Stimulated activated CD4-positive, alpha-beta T cell treated with anti-CD3 and anti-CD28 coated beads, Interleukin-2, amount 100 ng/mL, for 4 hours (primary cell): ENCODE results near the gene MAP3K7CL.

ENCODE experiments used
- DNase-seq: peaks from one replicate; pipeline ENCODE4 v3.0.0-alpha.2; 2020; ENCODE audit warnings: low read depth

The MAP3K7CL gene

GRCh38 chr21:29168891-29169315 is 38.5 kb downstream of the MAP3K7CL start:
- DNase-seq, result no peak

DNA sequence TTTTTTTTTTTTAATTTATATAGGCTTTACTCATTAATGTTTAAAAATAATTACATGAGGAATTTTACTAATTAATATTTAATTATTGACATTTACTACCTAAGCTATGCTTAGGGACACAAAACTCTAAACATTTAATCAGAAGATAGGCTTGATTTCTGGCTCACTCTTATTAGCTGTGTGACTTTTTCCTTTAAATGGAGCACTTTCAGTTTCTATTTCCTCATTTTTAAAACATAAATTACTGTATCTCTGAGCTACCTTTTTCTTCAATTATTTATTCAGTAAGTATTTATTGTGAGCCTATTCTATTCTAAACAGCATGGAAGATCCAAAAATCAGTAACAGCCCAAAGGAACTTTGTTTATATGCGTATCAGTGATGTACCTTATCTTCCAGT is 40.5 kb downstream of the MAP3K7CL start:
- DNase-seq, result no peak

DNA sequence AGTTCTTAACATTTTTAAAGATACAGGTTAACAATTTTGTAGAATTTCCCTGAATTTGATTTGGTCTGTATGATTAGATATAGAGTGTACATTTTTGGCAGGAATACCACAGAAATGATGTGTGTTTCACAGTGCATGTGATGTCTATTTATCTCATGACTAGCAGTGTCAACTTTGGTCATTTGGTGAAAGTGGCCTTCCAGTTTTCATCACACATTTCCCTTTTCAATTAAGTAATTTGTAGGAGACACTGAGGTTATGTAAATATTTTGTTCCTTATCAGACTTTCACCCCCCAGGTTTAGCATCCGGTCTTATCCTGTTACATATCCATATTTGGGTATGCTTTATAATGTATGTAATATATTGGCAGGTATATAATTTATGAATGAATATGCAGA is 41.8 kb downstream of the MAP3K7CL start:
- DNase-seq, result no peak

- DNase-seq, result no peak
Observed at GRCh38 chr21:29174607-29175013, 44.2 kb downstream of the MAP3K7CL start.

GRCh38 chr21:29175408-29176134 is 45.1 kb downstream of the MAP3K7CL start:
- DNase-seq, result no peak

- DNase-seq, result no peak
Observed at GRCh38 chr21:29176471-29177120, 46.2 kb downstream of the MAP3K7CL start.

- no peak for DNase-seq
Observed at GRCh38 chr21:29177800-29178199, 47.4 kb downstream of the MAP3K7CL start.

DNA sequence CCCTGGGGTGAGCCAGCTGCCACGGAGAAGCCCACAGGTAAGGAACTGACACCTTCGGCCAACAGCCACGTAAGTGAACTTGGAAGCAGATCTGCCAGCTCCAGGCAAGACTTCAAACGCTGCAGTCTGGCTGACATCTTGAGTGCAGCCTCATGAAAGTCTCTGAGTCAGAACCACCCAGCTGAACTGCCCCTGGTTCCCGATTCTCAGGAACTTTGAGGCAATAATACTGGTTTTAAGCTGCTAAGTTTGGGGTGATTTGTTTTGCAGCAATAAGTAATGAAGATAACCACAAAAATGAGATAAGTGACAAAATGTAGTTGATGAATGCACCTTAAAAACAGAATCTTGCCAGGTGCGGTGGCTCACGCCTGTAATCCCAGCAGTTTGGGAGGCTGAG is 48.5 kb downstream of the MAP3K7CL start:
- DNase-seq, result no peak

DNA sequence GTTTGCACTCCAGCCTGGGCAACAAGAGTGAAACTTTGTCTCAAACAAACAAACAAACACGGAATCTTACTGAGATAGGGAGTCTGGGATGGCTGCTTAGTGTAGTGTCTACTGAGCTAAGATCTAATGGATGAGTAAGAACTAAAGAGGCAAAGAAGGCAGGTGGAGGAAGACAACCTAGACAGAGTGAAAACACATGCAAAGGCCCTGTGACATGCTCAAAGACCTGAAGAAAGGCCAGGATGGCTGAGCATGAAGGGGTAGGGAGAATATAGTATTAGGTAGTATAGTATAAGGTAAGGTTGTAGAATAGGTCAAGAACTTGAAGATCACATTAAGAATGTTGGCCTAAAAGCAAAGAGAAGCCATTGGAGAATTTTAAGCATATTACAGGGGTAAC is 49.1 kb downstream of the MAP3K7CL start:
- DNase-seq, result no peak

DNA sequence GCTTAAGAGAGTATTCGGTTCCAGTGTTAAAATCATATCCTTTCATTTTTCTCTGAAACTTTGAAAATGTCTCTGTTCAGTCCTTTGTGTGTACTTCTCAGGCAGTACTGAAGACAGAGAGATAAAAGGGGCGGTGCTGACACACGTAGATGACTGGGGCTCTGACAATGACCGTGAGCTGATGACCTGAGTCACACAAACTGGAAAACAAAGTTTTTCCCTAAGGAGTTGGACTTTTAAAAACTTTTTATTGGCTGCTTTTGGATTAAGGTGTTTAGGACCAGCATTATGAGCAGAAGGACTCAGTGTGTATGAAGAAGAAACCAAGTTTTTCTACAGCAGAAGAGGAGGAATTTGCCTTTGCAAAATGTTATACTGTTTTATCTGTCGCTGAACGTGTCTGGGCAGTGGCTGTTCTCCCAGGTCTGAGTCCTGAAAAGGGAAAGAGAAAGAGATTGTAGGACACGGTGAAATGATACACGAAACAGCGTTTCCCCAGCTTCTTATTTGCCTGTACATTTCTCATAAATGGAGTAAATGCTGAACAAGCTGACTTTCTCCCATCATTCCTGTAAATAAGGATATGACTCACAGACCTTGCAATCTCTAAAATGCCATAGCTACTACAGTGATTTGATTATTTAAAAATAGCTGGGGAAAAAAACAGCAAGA is 51.5 kb downstream of the MAP3K7CL start:
- no peak for DNase-seq

DNA sequence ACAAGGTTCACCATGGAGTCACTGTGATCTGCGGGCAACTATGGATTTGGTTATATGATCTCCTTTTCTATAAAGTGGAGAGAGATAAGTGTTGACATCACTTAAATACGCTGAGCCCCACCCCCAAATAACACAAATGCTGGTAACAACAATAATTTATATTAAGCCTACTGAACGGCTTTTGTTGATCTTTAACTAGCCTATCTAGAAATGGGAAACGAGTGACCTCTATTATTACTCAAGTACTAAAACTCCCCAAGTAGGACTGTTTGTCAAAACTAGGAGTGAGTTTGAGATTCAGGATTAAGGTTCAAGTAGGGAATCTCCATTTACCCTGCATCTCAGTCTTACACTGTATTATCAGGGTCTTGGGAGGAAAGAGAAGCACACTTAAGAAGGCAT is 52.2 kb downstream of the MAP3K7CL start:
- DNase-seq, result no peak

GRCh38 chr21:29184037-29184436 is 53.6 kb downstream of the MAP3K7CL start:
- no peak for DNase-seq

DNA sequence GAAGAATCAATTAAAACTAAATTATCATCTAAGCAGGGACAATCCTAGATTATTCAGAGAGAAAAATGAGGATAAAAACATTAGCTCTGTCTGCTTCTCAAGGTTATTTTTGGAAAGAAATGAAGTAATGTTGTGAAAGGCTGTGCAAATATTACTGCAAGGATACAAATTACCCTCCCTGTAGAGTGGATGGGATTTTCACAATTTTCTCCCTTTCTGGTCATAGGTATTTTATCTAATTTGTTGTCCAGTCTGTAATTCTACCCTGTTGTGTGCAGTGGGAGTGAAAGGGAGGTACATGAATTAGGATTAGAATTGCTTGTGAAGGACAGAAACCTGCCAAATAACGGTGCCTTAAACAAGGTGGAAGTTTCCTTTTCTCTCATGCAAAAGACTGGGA is 54.7 kb downstream of the MAP3K7CL start:
- DNase-seq, result no peak

- no peak for DNase-seq
Observed at GRCh38 chr21:29185633-29186032, 55.2 kb downstream of the MAP3K7CL start.

- DNase-seq, result no peak
Observed at GRCh38 chr21:29186246-29186645, 55.8 kb downstream of the MAP3K7CL start.

DNA sequence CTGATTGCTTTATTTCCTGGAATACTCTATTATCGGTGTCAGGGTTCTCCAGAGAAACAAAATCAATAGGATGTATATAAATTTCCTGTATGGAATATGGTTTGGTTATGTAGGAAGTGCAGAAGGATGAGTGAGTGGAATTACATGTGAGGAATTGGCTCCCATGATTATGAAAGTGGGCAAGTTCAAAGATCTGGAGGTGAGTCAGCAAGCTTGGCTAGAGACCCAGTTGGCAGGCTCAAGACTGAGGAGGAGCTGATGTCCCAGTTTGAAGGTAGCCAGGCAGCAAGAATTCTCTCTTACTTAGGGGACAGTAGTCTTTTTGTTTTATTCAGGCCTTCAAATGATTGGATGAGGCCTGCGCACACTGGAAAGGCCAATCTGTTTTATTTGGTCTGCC is 57.5 kb downstream of the MAP3K7CL start:
- no peak for DNase-seq

DNA sequence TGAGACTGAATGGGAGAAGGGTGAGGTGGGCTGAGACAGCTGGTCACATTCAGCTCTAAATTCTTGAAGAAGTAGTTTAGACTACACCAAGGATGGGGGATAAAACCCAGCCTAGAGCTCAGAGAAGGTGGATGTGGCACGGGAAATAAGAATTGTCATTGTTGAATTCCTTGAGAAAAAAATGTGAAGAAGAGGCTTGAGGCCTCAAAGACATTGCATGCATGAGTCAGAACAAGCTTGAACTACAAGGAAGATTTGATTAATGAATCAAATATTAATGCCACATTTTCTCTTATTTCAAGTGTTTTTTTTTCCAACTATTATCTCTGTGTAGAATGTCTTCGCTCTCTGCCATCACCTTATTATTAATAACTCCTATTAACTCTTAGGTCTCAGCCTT is 58.9 kb downstream of the MAP3K7CL start:
- DNase-seq, result no peak

GRCh38 chr21:29190923-29191331 is 60.5 kb downstream of the MAP3K7CL start:
- DNase-seq, result no peak

- DNase-seq, result no peak
Observed at GRCh38 chr21:29193072-29193471, 62.6 kb downstream of the MAP3K7CL start.

DNA sequence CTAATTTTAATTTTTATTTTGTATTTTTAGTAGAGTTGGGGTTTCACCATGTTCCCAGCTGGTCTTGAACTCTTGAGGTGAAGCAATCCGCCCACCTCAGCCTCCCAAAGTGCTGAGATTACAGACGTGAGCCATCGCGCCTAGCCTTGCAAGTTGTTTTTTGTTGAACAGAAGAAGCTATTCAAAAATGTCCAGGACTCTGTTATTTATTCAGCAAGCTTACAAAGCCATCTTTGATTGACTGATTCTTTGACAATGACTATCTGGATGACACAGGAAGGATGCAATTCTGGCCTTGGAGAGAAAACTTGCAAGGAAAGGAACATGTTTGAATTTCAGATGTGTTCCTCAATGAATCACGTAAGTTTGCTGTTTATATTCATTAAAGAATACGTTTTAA is 63.5 kb downstream of the MAP3K7CL start:
- DNase-seq, result no peak

DNA sequence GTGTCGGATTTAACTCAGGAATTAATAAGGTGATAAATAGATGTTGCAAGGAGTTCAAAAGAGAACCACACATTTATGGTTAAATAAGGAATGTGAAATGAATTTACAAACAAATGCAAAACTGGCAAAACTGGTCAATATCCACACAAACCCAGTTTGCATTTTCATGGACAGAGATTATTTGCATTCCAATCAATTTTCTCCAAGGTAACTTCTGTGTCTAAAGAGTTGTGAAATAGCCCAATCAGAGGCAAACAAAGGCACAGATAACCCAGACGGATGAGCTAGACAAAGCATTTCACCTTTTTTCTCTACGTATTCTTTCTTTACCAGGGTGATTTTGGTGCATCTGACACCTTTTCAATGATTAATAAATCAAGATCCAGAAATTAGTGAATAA is 63.9 kb downstream of the MAP3K7CL start:
- no peak for DNase-seq

- no peak for DNase-seq
Observed at GRCh38 chr21:29194847-29195246, 64.4 kb downstream of the MAP3K7CL start.

DNA sequence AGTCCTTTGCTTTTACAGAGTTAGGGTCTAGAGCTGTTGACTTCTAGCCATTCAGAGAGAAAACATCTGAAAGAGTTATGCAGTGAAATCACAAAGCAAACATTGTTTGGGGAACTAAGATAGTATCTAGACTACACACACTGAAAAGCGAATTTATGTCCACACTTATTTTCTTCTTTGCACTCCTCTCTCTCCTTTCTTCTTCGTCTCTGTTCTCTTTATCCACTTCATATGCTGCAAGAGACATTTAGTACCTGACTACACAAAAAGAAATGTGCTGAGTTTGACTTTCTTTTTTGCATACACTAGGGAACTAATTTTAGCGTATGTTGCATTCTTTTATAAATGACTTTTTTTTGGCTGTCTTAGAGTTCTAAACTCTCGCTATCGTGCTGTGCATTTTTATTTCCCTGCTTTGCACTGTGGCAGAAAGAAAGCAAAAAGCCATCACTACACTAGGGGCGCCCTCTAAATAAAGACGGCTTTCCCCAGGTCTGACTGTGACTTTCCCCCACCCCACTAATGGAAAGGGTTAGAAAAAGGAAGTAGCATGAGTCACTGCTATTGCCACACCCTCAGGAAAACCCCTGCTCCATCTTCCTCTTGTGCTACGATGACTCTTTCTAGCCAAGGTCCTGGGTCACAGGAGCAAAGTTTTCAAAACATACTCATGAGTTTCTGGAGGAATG is 65.7 kb downstream of the MAP3K7CL start:
- peak; percentile 74 for DNase-seq
